ENCODE measurements around the gene TXLNA.
A peak's percentile ranks its signal among the peaks of the same experiment; 100 is the strongest.

TXLNA gene

DNA sequence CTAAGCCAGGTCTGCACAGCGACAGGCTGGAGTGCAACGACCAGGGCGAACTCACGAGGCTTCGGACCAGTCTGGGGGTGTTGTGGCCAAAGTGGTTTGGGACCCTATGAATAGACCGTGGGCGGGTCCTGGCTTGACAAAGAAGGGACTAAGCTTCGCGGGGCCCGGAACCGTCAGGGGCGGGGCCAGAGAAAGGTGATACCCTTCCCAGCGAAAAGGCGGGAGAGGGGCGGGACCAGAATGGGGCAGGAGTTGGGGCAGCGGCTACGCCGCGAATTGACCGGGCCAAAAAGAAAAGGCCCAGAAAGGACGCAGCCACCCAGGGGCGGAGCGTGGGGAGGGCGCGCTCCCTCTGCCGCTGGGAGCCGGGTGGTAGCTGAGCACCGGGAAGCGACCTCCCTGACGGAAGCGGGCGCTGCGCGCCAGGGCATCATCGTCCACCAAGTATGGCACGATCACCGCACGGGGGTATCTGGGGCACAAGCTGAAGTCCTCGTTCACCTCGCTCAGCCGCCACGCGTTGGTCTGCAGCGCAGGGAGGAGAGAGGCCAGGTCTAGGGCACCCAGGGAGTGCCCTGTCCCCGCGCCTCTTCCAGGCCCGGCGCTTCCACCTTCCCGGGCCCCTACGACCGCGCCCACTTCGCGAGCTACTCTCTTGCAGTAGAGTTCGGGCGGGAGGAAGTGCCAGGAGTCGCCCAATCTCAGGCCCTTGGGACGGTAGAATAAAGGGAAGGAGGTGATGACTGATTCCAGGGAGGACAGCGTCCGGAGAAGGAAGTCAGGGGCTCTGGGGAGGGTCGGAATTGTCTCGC lies 60.9 kb downstream of the TXLNA start:
- peak overlapping the region; percentile 82 for H2AFZ ChIP-seq (ENCODE audit: low read length)

DNA sequence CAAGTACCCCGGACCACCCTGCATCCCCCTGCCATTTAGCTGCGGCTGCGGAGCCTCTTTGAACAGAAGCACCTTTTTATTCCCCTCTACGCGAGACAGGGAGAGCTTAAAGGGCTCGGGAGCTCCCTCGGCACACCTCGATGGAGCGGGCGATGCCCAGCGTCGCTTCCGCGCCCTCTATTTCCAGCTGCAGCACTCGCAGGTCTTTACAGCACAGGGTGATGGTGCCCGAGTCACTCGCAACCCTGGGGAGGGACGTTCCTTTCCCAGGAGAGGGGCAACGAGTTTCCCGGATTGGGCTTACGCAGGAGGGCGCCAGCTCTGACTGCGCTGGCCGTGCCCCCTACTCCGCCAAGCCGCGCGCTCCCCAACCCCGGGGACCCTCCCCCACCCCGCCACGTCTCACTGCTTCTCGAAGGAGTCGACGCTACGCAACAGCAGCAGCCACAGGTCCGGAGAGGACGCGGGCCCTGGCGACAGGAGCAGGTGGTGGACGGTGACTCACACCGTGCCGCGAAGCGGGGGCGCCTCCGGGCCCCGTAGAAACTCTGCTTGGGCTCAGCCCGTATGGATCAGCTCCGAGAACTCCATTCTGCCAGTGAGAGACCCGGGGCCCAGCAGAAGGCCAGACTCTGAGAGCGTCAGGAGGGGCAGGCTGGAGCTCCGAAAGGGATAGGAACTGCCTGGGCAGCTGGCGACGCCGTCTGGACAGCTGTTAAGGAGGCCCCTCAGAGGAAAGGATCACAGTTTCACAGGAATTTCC lies 61.7 kb downstream of the TXLNA start:
- no peaks in the 10 kb centered on the region for H3K36me3 ChIP-seq (ENCODE audit: insufficient read depth, low read length)
- peak overlapping the region; percentile 55 for H3K9ac ChIP-seq (ENCODE audit: low read depth, low read length, poor library complexity, severe bottlenecking)
- peak overlapping the region; percentile 76 for H3K4me2 ChIP-seq (ENCODE audit: low read depth, low read length, poor library complexity, severe bottlenecking)
- H3K9me2 ChIP-seq (replicated peaks; ENCODE audit: low read depth, low read length), result no peaks in the 10 kb centered on the region
- H3K9me3 ChIP-seq (ENCODE audit: insufficient read depth, low read depth, low read length), result no peaks in the 10 kb centered on the region
- no peaks in the 10 kb centered on the region for H4K20me1 ChIP-seq (ENCODE audit: insufficient read depth, low read length, poor library complexity, severe bottlenecking)
- H2AFZ ChIP-seq (ENCODE audit: low read length), result peak overlapping the region; percentile 82
- TF ChIP-seq, protein P1, sequence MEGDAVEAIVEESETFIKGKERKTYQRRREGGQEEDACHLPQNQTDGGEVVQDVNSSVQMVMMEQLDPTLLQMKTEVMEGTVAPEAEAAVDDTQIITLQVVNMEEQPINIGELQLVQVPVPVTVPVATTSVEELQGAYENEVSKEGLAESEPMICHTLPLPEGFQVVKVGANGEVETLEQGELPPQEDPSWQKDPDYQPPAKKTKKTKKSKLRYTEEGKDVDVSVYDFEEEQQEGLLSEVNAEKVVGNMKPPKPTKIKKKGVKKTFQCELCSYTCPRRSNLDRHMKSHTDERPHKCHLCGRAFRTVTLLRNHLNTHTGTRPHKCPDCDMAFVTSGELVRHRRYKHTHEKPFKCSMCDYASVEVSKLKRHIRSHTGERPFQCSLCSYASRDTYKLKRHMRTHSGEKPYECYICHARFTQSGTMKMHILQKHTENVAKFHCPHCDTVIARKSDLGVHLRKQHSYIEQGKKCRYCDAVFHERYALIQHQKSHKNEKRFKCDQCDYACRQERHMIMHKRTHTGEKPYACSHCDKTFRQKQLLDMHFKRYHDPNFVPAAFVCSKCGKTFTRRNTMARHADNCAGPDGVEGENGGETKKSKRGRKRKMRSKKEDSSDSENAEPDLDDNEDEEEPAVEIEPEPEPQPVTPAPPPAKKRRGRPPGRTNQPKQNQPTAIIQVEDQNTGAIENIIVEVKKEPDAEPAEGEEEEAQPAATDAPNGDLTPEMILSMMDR (conservative IDR thresholded peaks at IDR 0.05; ENCODE audit: low read length), result no peak
- TF ChIP-seq EZH2phosphoT487 (IDR thresholded peaks at IDR 0.05; ENCODE audit: borderline replicate concordance), result no peak
- H3F3A ChIP-seq (ENCODE audit: low read depth), result peaks cover 3% of the 10 kb centered on the region; the same call in 1 of the 2 replicates
- H3K4me3 ChIP-seq (ENCODE audit: low read length, poor library complexity, severe bottlenecking), result peak overlapping the region; percentile 69
- no peaks in the 10 kb centered on the region for H3K4me1 ChIP-seq (ENCODE audit: insufficient read depth, low read length, poor library complexity, severe bottlenecking)
- no peaks in the 10 kb centered on the region for H3K79me2 ChIP-seq (ENCODE audit: insufficient read depth, low read length)
- no peaks in the 10 kb centered on the region for H3K27me3 ChIP-seq (ENCODE audit: insufficient read depth, low read length, poor library complexity, severe bottlenecking)

More for the DNA sequence above, 60.9 kb downstream of the TXLNA start:
- TF ChIP-seq, protein P1 (conservative IDR thresholded peaks at IDR 0.05; ENCODE audit: low read length), result peak; percentile 21; the same call in 1 of the 2 replicates
- TF ChIP-seq EZH2phosphoT487 (IDR thresholded peaks at IDR 0.05; ENCODE audit: borderline replicate concordance), result no peak
- no peaks in the 10 kb centered on the region for H3K27me3 ChIP-seq (ENCODE audit: insufficient read depth, low read length, poor library complexity, severe bottlenecking)
- H3F3A ChIP-seq (ENCODE audit: low read depth), result no peaks in the 10 kb centered on the region
- no peaks in the 10 kb centered on the region for H3K9me3 ChIP-seq (ENCODE audit: insufficient read depth, low read depth, low read length)
- no peaks in the 10 kb centered on the region for H3K4me1 ChIP-seq (ENCODE audit: insufficient read depth, low read length, poor library complexity, severe bottlenecking)
- H3K9ac ChIP-seq (ENCODE audit: low read depth, low read length, poor library complexity, severe bottlenecking), result peak overlapping the region; percentile 55
- H3K36me3 ChIP-seq (ENCODE audit: insufficient read depth, low read length), result no peaks in the 10 kb centered on the region
- H3K9me2 ChIP-seq (replicated peaks; ENCODE audit: low read depth, low read length), result no peaks in the 10 kb centered on the region
- peak overlapping the region; percentile 69 for H3K4me3 ChIP-seq (ENCODE audit: low read length, poor library complexity, severe bottlenecking)
- no peaks in the 10 kb centered on the region for H3K79me2 ChIP-seq (ENCODE audit: insufficient read depth, low read length)
- no peaks in the 10 kb centered on the region for H4K20me1 ChIP-seq (ENCODE audit: insufficient read depth, low read length, poor library complexity, severe bottlenecking)
- H3K4me2 ChIP-seq (ENCODE audit: low read depth, low read length, poor library complexity, severe bottlenecking), result peak overlapping the region; percentile 76

DNA sequence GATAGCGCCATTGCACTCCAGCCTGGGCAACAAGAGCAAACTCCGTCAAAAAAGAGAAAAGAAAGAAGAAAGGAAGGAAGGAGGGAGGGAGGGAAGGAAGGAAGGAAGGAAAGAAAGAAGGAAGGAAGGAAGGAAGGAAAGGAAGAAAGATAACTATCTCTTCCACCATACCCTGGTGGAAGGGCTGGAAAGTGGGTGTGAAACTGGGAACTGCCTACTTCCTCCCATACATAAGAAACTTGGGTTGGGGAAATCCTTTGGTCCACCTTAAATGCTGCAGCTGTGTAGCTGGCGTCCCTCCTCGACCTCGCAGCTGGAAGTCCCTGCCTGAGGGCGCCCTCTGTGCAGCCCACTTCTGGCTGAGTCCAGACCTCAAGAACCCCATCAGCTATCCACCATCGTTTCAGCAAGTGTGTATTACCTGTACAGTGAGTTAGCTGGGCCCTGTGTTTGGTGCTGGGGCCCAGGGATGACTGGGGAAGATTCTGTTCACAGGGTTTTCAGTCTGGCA lies 62.9 kb downstream of the TXLNA start:
- H4K20me1 ChIP-seq (ENCODE audit: insufficient read depth, low read length, poor library complexity, severe bottlenecking), result no peaks in the 10 kb centered on the region
- no peaks in the 10 kb centered on the region for H3K79me2 ChIP-seq (ENCODE audit: insufficient read depth, low read length)
- H3K4me2 ChIP-seq (ENCODE audit: low read depth, low read length, poor library complexity, severe bottlenecking), result no peak overlapping the region
- H2AFZ ChIP-seq (ENCODE audit: low read length), result no peak overlapping the region
- no peaks in the 10 kb centered on the region for H3K27me3 ChIP-seq (ENCODE audit: insufficient read depth, low read length, poor library complexity, severe bottlenecking)
- H3F3A ChIP-seq (ENCODE audit: low read depth), result peaks cover 3% of the 10 kb centered on the region; the same call in 1 of the 2 replicates
- peaks cover under 1% of the 10 kb centered on the region for H3K4me1 ChIP-seq (ENCODE audit: insufficient read depth, low read length, poor library complexity, severe bottlenecking)
- H3K4me3 ChIP-seq (ENCODE audit: low read length, poor library complexity, severe bottlenecking), result no peak overlapping the region
- no peak for TF ChIP-seq EZH2phosphoT487 (IDR thresholded peaks at IDR 0.05; ENCODE audit: borderline replicate concordance)
- TF ChIP-seq, protein P1 (conservative IDR thresholded peaks at IDR 0.05; ENCODE audit: low read length), result no peak
- H3K9me2 ChIP-seq (replicated peaks; ENCODE audit: low read depth, low read length), result no peaks in the 10 kb centered on the region
- no peaks in the 10 kb centered on the region for H3K9me3 ChIP-seq (ENCODE audit: insufficient read depth, low read depth, low read length)
- no peak overlapping the region for H3K9ac ChIP-seq (ENCODE audit: low read depth, low read length, poor library complexity, severe bottlenecking)
- H3K36me3 ChIP-seq (ENCODE audit: insufficient read depth, low read length), result no peaks in the 10 kb centered on the region
